Measurements from ENCODE around the gene C5orf58. TPM values are rescaled to one million over a fixed set of nuclear protein-coding genes. Genes with fewer than 3 reads are reported as not detected.

The C5orf58 gene
- total and polyA plus RNA-seq, 4 experiments from 2014 or later, result 2.4 TPM; not detected in 3

DNA sequence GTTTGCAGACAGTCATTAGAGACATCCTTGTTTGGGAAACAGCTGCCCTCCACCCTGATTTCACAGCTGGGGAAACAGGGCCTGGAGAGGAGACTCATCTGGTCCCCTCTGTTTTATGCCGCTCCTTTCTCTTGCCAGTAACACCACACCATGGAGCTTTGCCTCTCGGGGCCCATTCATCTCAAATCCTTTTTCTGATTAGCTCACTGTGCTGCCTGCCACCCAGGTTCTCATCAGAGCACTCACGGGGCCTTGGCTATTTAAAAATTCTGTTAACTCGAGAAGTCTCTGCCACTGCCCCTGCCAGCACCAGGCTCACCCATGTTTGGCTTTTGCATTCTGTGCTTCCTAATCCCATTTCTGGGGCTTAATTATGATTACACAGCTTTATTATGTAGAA, 36.8 kb upstream of the C5orf58 start:
- Mint-ChIP-seq H3K36me3 (no peaks in the 10 kb centered on the region), H3K4me1 (no peaks in the 10 kb centered on the region), H3K27ac (no peak overlapping the region), H3K9me3 (no peaks in the 10 kb centered on the region), H3K4me3 (no peak overlapping the region), H3K27me3 (peaks cover 0 to 3% of the 10 kb centered on the region in 2 donors)
- Histone ChIP-seq H3K27me3 (ENCODE audit: insufficient read depth, low read length) (peaks cover 3% of the 10 kb centered on the region), H3K36me3 (ENCODE audit: insufficient read depth, low read length) (no peaks in the 10 kb centered on the region), H3K27ac (ENCODE audit: low read depth, low read length) (no peak overlapping the region), H3K9me3 (ENCODE audit: control insufficient read depth in 1 of 2, low read length in 2 of 2) (no peaks in the 10 kb centered on the region), H3K4me1 (ENCODE audit: insufficient read depth, low read length) (no peaks in the 10 kb centered on the region), H3K4me3 (ENCODE audit: low read length in 2 of 2) (no peak overlapping the region)
- ChIA-PET CTCF (ENCODE audit: partially characterized antibody) (interaction anchor here (1.0 to 1.3 kb wide), 2 partner anchors 11 to 12 kb away, joined by 3 to 4 read pairs; no protein-coding TSS in a partner anchor), POLR2A (ENCODE audit: partially characterized antibody) (no interaction called here)
- no peak for DNase-seq
- intact Hi-C loops (cut with micrococcal nuclease), result no loop called here

DNA sequence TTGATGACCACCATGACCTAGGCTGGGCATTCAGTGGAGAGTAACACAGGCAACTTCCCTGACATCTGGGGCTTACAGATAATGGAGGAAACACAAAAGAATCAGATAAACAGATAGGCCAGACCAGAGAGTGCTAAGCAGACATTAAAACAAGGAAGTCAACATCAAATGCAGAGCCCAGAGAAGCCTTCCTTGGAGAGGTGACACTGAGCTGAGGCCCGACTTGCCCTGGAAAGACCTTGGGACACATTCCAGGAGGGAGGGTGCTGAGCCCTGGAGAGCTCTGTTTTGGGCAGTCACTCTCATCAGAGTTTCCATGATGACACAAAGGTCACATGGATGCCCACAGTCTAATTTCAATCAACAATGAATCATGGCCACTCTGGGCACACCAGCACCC, 31.9 kb upstream of the C5orf58 start:
- Mint-ChIP-seq H3K9me3 (peaks cover 0 to 2% (median 0%) of the 10 kb centered on the region in 8 donors), H3K4me3 (no peak overlapping the region), H3K36me3 (no peaks in the 10 kb centered on the region), H3K4me1 (no peaks in the 10 kb centered on the region), H3K27me3 (peaks cover 2 to 9% of the 10 kb centered on the region in 2 donors), H3K27ac (no peak overlapping the region)
- no peaks in the 10 kb centered on the region for H3K36me3 ChIP-seq (ENCODE audit: insufficient read depth, low read length)
- H3K4me3 ChIP-seq (ENCODE audit: low read length in 2 of 2), result no peak overlapping the region
- H3K4me1 ChIP-seq (ENCODE audit: insufficient read depth, low read length), result no peaks in the 10 kb centered on the region
- DNase-seq, result no peak
- POLR2A ChIA-PET (ENCODE audit: partially characterized antibody), result no interaction called here
- no peak overlapping the region for H3K27ac ChIP-seq (ENCODE audit: low read depth, low read length)
- CTCF ChIA-PET (ENCODE audit: partially characterized antibody), result interaction anchor here (1.6 to 1.7 kb wide), 2 partner anchors 10 to 15 kb away, joined by 4 to 8 read pairs; no protein-coding TSS in a partner anchor
- no peaks in the 10 kb centered on the region for H3K9me3 ChIP-seq (ENCODE audit: control insufficient read depth in 1 of 2, low read length in 2 of 2)
- peaks cover 3% of the 10 kb centered on the region for H3K27me3 ChIP-seq (ENCODE audit: insufficient read depth, low read length)
- intact Hi-C loops (cut with micrococcal nuclease), result no loop called here

DNA sequence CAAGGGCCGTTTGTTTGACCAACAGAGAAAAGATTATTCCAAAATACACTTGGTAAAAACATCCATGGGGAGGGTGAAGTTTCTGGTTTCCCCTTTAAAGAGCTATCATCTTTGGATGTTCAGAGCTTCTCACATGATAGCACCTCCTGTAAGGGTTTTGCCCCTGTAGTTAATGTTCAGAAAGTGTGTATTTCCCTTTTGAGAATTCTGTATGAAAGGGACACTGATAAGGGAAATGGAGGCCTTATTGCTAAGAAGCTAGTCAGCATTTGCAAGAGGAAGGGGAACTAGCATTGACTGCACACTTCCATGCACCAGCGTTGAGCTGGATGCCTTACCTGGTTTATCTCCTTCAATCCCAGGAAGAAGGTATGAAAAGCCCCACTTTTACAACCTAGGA, 31.5 kb upstream of the C5orf58 start:
- no peak overlapping the region for H3K27ac ChIP-seq (ENCODE audit: low read depth, low read length)
- H3K9me3 Mint-ChIP-seq, result peaks cover 0 to 2% (median 0%) of the 10 kb centered on the region in 8 donors
- no peak overlapping the region for H3K27ac Mint-ChIP-seq
- intact Hi-C loops (cut with micrococcal nuclease), result no loop called here
- no peaks in the 10 kb centered on the region for H3K9me3 ChIP-seq (ENCODE audit: control insufficient read depth in 1 of 2, low read length in 2 of 2)
- ChIA-PET POLR2A (ENCODE audit: partially characterized antibody) (no interaction called here), CTCF (ENCODE audit: partially characterized antibody) (interaction anchor here (1.6 to 1.7 kb wide), 2 partner anchors 10 to 16 kb away, joined by 4 to 8 read pairs; no protein-coding TSS in a partner anchor)
- no peaks in the 10 kb centered on the region for H3K4me1 Mint-ChIP-seq
- no peak overlapping the region for H3K4me3 ChIP-seq (ENCODE audit: low read length in 2 of 2)
- no peaks in the 10 kb centered on the region for H3K36me3 ChIP-seq (ENCODE audit: insufficient read depth, low read length)
- DNase-seq, result no peak
- no peaks in the 10 kb centered on the region for H3K36me3 Mint-ChIP-seq
- H3K27me3 ChIP-seq (ENCODE audit: insufficient read depth, low read length), result peaks cover 3% of the 10 kb centered on the region
- H3K4me3 Mint-ChIP-seq, result peak overlapping the region in 1 of 8 donors; percentile 26
- no peaks in the 10 kb centered on the region for H3K4me1 ChIP-seq (ENCODE audit: insufficient read depth, low read length)
- H3K27me3 Mint-ChIP-seq, result peaks cover 2 to 9% of the 10 kb centered on the region in 2 donors

DNA sequence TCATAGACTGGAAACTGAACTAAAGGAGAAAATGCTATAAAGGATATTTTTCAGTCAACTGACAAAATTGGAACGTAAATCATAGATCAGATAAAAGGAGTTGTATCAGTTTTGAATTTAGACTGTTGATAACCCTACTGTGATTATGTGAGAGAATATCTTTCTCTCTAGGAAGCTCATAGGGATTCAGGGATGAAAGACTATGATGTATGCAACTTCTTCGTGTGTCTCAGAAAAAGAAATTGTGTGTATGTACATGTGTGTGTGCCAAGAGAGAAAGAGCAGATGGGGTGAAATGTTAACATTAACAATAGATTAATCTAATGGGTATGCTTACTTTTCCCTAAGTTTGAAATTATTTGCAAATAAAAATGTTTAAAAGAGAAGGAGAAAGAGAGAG, 30.7 kb upstream of the C5orf58 start:
- no peak for DNase-seq
- H3K9me3 ChIP-seq (ENCODE audit: control insufficient read depth in 1 of 2, low read length in 2 of 2), result no peaks in the 10 kb centered on the region
- no peak overlapping the region for H3K27ac Mint-ChIP-seq
- no peaks in the 10 kb centered on the region for H3K36me3 Mint-ChIP-seq
- no peak overlapping the region for H3K4me3 ChIP-seq (ENCODE audit: low read length in 2 of 2)
- CTCF ChIA-PET (ENCODE audit: partially characterized antibody), result no interaction called here
- H3K4me1 ChIP-seq (ENCODE audit: insufficient read depth, low read length), result no peaks in the 10 kb centered on the region
- H3K27me3 Mint-ChIP-seq, result peaks cover 2 to 9% of the 10 kb centered on the region in 2 donors
- no peaks in the 10 kb centered on the region for H3K4me1 Mint-ChIP-seq
- peaks cover 2% of the 10 kb centered on the region for H3K27me3 ChIP-seq (ENCODE audit: insufficient read depth, low read length)
- peaks cover 0 to 2% (median 0%) of the 10 kb centered on the region in 8 donors for H3K9me3 Mint-ChIP-seq
- intact Hi-C loops (cut with micrococcal nuclease), result no loop called here
- no peak overlapping the region for H3K4me3 Mint-ChIP-seq
- POLR2A ChIA-PET (ENCODE audit: partially characterized antibody), result no interaction called here
- H3K27ac ChIP-seq (ENCODE audit: low read depth, low read length), result no peak overlapping the region
- no peaks in the 10 kb centered on the region for H3K36me3 ChIP-seq (ENCODE audit: insufficient read depth, low read length)

DNA sequence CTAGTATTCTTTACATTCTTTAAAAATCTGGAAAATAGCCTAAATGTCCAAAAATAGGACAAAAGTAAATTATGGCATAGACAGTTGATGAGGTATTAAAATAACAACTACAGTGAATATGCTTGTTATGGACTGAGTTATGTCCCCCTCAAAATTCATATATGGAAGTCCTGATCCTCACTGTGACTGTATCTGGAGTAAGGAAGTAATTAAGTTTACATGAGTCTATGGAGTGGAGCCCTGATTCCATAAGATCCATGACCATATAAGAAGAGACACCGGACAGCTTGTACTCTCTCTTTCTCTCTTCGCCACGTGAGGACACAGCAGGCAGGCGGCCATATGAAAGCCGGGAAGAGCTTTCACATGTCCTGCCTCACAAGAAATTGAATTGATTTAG, 28.6 kb upstream of the C5orf58 start:
- POLR2A ChIA-PET (ENCODE audit: partially characterized antibody), result no interaction called here
- intact Hi-C loops (cut with micrococcal nuclease), result no loop called here

DNA sequence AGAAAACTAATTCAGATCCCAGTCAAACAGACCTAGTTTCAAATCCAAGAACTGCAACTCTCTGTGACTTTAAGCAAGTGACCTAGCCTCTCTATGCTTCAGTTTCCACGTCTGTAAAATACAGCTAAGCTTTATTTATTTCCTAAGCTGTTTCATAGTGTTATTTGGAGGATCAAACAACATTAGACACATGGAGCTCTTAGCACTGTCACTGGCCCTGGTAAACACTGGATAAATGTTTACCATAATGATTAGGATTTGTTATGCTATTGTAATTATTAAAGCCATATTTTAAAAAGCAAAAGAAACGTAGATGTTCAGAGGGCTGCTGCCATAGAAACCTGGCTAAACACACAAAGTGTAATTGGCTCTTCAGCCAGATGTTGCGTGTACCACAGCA, 26.6 kb upstream of the C5orf58 start:
- H3K4me3 ChIP-seq (ENCODE audit: low read length in 2 of 2), result no peak overlapping the region
- intact Hi-C loops (cut with micrococcal nuclease), result no loop called here
- no peak overlapping the region for H3K27ac ChIP-seq (ENCODE audit: low read depth, low read length)
- H3K27me3 ChIP-seq (ENCODE audit: insufficient read depth, low read length), result no peaks in the 10 kb centered on the region
- Mint-ChIP-seq H3K27me3 (peaks cover 13% of the 10 kb centered on the region in 2 donors), H3K36me3 (no peaks in the 10 kb centered on the region), H3K4me3 (no peak overlapping the region), H3K9me3 (peaks cover 0 to 10% (median 1%) of the 10 kb centered on the region in 8 donors), H3K27ac (no peak overlapping the region), H3K4me1 (no peaks in the 10 kb centered on the region)
- ChIA-PET CTCF (ENCODE audit: partially characterized antibody) (interaction anchor here (1.3 kb wide), 1 partner anchor 12 kb away, joined by 3 read pairs; no protein-coding TSS in a partner anchor), POLR2A (ENCODE audit: partially characterized antibody) (no interaction called here)
- no peaks in the 10 kb centered on the region for H3K36me3 ChIP-seq (ENCODE audit: insufficient read depth, low read length)
- no peaks in the 10 kb centered on the region for H3K9me3 ChIP-seq (ENCODE audit: control insufficient read depth in 1 of 2, low read length in 2 of 2)
- H3K4me1 ChIP-seq (ENCODE audit: insufficient read depth, low read length), result no peaks in the 10 kb centered on the region
- DNase-seq, result no peak

More for the DNA sequence above, 28.6 kb upstream of the C5orf58 start:
- Histone ChIP-seq H3K4me1 (ENCODE audit: insufficient read depth, low read length) (no peaks in the 10 kb centered on the region), H3K9me3 (ENCODE audit: control insufficient read depth in 1 of 2, low read length in 2 of 2) (no peaks in the 10 kb centered on the region), H3K36me3 (ENCODE audit: insufficient read depth, low read length) (no peaks in the 10 kb centered on the region), H3K4me3 (ENCODE audit: low read length in 2 of 2) (no peak overlapping the region), H3K27me3 (ENCODE audit: insufficient read depth, low read length) (no peaks in the 10 kb centered on the region), H3K27ac (ENCODE audit: low read depth, low read length) (no peak overlapping the region)
- Mint-ChIP-seq H3K4me3 (no peak overlapping the region), H3K27me3 (peaks cover 4 to 9% of the 10 kb centered on the region in 2 donors), H3K9me3 (peaks cover 0 to 2% (median 0%) of the 10 kb centered on the region in 8 donors), H3K4me1 (no peaks in the 10 kb centered on the region), H3K36me3 (no peaks in the 10 kb centered on the region), H3K27ac (no peak overlapping the region)
- CTCF ChIA-PET (ENCODE audit: partially characterized antibody), result no interaction called here
- no peak for DNase-seq

DNA sequence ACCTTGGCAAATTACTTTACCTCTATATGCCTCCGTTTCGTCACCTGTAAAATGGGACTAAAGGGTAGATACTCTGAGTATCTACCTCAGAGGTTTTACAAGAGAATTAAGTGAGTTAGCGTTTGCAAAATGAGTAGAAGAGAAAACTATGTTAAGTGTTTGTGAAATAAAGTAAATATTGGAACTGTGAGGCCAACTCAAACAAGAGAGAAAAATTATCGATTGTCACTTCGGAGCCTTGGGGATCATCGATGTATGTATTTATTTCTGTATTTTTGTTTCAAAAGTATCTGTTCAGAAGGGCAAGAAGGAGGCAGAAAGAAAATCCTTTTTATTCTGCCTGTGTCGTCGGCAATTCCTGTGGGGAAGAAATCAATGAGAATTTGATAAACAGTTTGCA, 25.8 kb upstream of the C5orf58 start:
- H3K4me3 Mint-ChIP-seq, result no peak overlapping the region
- POLR2A ChIA-PET (ENCODE audit: partially characterized antibody), result no interaction called here

More for the DNA sequence above, 25.8 kb upstream of the C5orf58 start:
- Histone ChIP-seq H3K27ac (ENCODE audit: low read depth, low read length) (no peak overlapping the region), H3K36me3 (ENCODE audit: insufficient read depth, low read length) (no peaks in the 10 kb centered on the region), H3K4me3 (ENCODE audit: low read length in 2 of 2) (no peak overlapping the region), H3K27me3 (ENCODE audit: insufficient read depth, low read length) (no peaks in the 10 kb centered on the region), H3K4me1 (ENCODE audit: insufficient read depth, low read length) (no peaks in the 10 kb centered on the region), H3K9me3 (ENCODE audit: control insufficient read depth in 1 of 2, low read length in 2 of 2) (no peaks in the 10 kb centered on the region)
- H3K4me1 Mint-ChIP-seq, result no peaks in the 10 kb centered on the region
- no peak overlapping the region for H3K27ac Mint-ChIP-seq
- intact Hi-C loops (cut with micrococcal nuclease), result no loop called here
- DNase-seq, result no peak
- CTCF ChIA-PET (ENCODE audit: partially characterized antibody), result no interaction called here
- H3K9me3 Mint-ChIP-seq, result peaks cover 0 to 10% (median 1%) of the 10 kb centered on the region in 8 donors
- peaks cover 13 to 16% of the 10 kb centered on the region in 2 donors for H3K27me3 Mint-ChIP-seq
- H3K36me3 Mint-ChIP-seq, result no peaks in the 10 kb centered on the region
